SK-N-SH (cell line): ENCODE results near the gene SERPIND1. TPM values are rescaled to one million over a fixed set of nuclear protein-coding genes. Genes with fewer than 3 reads are reported as not detected.

Experiments
- CTCF ChIA-PET: fragments of 300-600, 350-600 bp; formaldehyde crosslinking; extraction: SDS; loops from one replicate; lab custom pipeline; 2021; lab: Yijun Ruan, JAX
- POLR2A ChIA-PET: fragments of 350-600 bp; sonication (Branson Sonifier 250); formaldehyde crosslinking; extraction: SDS; loops from one replicate; lab custom pipeline; 2020; ENCODE audit warnings: antibody characterized with exemption, inconsistent platforms; lab: Yijun Ruan, JAX
- DNase-seq: peaks from one replicate; pipeline ENCODE4 v3.0.0; 2012
- H2AFZ ChIP-seq: fragments of 200-600 bp; sonication (generic); 2 replicates; pipeline ENCODE4 v1.8.1; 2016; ENCODE audit warnings: antibody characterized with exemption, mild to moderate bottlenecking, low read depth
- H3F3A ChIP-seq: fragments of 200-600 bp; sonication (generic); replicated peaks from 2 replicates; pipeline ENCODE3; 2016; ENCODE audit warnings: antibody characterized with exemption, mild to moderate bottlenecking; ENCODE audit not compliant: insufficient read depth
- H3K27ac ChIP-seq, 2 experiments: fragments of 200-500 bp in 1 of 2; fragments of 200-600 bp in 1 of 2; sonication (Bioruptor generic) in 1 of 2; sonication (generic), shearing (Covaris generic) in 1 of 2; 2 replicates each; pipeline versions ENCODE4 v1.5.1 to v1.6.1; 2014 to 2016; ENCODE audit warnings: low read depth in 2 of 2, inconsistent platforms in 1 of 2, low read length in 1 of 2, mild to moderate bottlenecking in 1 of 2, mixed read lengths in 1 of 2
- H3K27me3 ChIP-seq: fragments of 200-600 bp; sonication (generic), shearing (Covaris generic); 2 replicates; pipeline ENCODE4 v1.6.1; 2016; ENCODE audit warnings: mixed run types; ENCODE audit not compliant: insufficient read depth
- H3K36me3 ChIP-seq, 2 experiments: fragments of 200-500 bp in 1 of 2; fragments of 200-600 bp in 1 of 2; sonication (Bioruptor generic) in 1 of 2; sonication (generic) in 1 of 2; replicated peaks in 1 of 2; 2 replicates each; pipeline versions ENCODE3 to v1.5.1; 2014 to 2016; ENCODE audit warnings: low read length in 1 of 2, mild to moderate bottlenecking in 1 of 2; ENCODE audit not compliant: insufficient read depth in 2 of 2, control insufficient read depth in 1 of 2
- H3K4me1 ChIP-seq, 2 experiments: fragments of 200-500 bp in 1 of 2; fragments of 200-600 bp in 1 of 2; sonication (Bioruptor generic) in 1 of 2; sonication (generic), shearing (Covaris generic) in 1 of 2; 2 replicates each; pipeline versions ENCODE4 v1.5.1 to v1.6.1; 2014 to 2016; ENCODE audit warnings: low read depth in 1 of 2, low read length in 1 of 2, mixed run types in 1 of 2; ENCODE audit not compliant: insufficient read depth in 2 of 2, control insufficient read depth in 1 of 2
- H3K4me2 ChIP-seq: fragments of 200-600 bp; sonication (generic), shearing (Covaris generic); 2 replicates; pipeline ENCODE4 v1.6.1; 2017; ENCODE audit warnings: mixed run types
- H3K4me3 ChIP-seq, 2 experiments: fragments of 200-500 bp in 1 of 2; fragments of 200-600 bp in 1 of 2; sonication (Bioruptor generic) in 1 of 2; sonication (generic), shearing (Covaris generic) in 1 of 2; 2 replicates each; pipeline versions ENCODE4 v1.5.1 to v1.8.1; 2014 to 2016; ENCODE audit warnings: low read depth in 2 of 2, inconsistent platforms in 1 of 2, low read length in 1 of 2, mild to moderate bottlenecking in 1 of 2, mixed read lengths in 1 of 2, moderate library complexity in 1 of 2
- H3K79me2 ChIP-seq: fragments of 200-600 bp; sonication (generic); 2 replicates; pipeline ENCODE4 v1.8.1; 2017; ENCODE audit warnings: mild to moderate bottlenecking; ENCODE audit not compliant: insufficient read depth
- H3K9ac ChIP-seq: fragments of 200-600 bp; sonication (generic); 2 replicates; pipeline ENCODE4 v1.6.1; 2017; ENCODE audit warnings: mixed run types
- H3K9me2 ChIP-seq: fragments of 200-600 bp; sonication (generic); 2 replicates; pipeline ENCODE4 v1.6.1; 2017; ENCODE audit warnings: mixed run types
- H3K9me3 ChIP-seq: fragments of 200-600 bp; sonication (generic); 2 replicates; pipeline ENCODE4 v1.6.1; 2017; ENCODE audit warnings: mixed run types, mild to moderate bottlenecking, moderate library complexity
- H4K20me1 ChIP-seq: fragments of 200-600 bp; sonication (generic); 2 replicates; pipeline ENCODE4 v1.6.1; 2017; ENCODE audit warnings: mild to moderate bottlenecking, mixed run types; ENCODE audit not compliant: insufficient read depth
- ELF1 ChIP-seq: IDR thresholded peaks from 2 replicates; pipeline ENCODE4 v1.4.0; 2012
- EP300 ChIP-seq, 2 experiments: IDR thresholded peaks; 2 replicates each; pipeline versions ENCODE4 v1.4.0 to v1.6.1; 2012; ENCODE audit warnings: borderline replicate concordance in 1 of 2, low read depth in 1 of 2, low read length in 1 of 2
- EZH2phosphoT487 ChIP-seq: fragments of 200-600 bp; sonication (generic); IDR thresholded peaks from 2 replicates; pipeline ENCODE4 v1.6.1; 2017; ENCODE audit warnings: low read depth, mixed run types, mild to moderate bottlenecking, antibody characterized with exemption, moderate library complexity, borderline replicate concordance
- FOSL2 ChIP-seq: IDR thresholded peaks from 2 replicates; pipeline ENCODE4 v1.4.0; 2012; ENCODE audit warnings: low read depth, mild to moderate bottlenecking, moderate library complexity, borderline replicate concordance
- FOXJ3 ChIP-seq: sonication (generic); formaldehyde crosslinking; IDR thresholded peaks from 2 replicates; pipeline ENCODE4 v1.5.1; 2020; ENCODE audit warnings: mild to moderate bottlenecking, missing genetic modification reagents
- GABPA ChIP-seq: IDR thresholded peaks from 2 replicates; pipeline ENCODE4 v1.4.0; 2012; ENCODE audit warnings: low read depth, mild to moderate bottlenecking
- MEF2A ChIP-seq: IDR thresholded peaks from 2 replicates; pipeline ENCODE4 v1.4.0; 2012; ENCODE audit warnings: low read depth, borderline replicate concordance
- MXI1 ChIP-seq: IDR thresholded peaks from 2 replicates; pipeline ENCODE4 v1.6.1; 2012; ENCODE audit warnings: mild to moderate bottlenecking, low read depth, low read length, improper control_type of control experiment
- NRF1 ChIP-seq: IDR thresholded peaks from 2 replicates; pipeline ENCODE4 v1.6.1; 2012; ENCODE audit warnings: low read depth, mild to moderate bottlenecking, low read length
- POLR2AphosphoS5 ChIP-seq: IDR thresholded peaks from 2 replicates; pipeline ENCODE4 v1.6.1; 2012; ENCODE audit warnings: low read depth, low read length
- RCOR1 ChIP-seq: fragments of 150-350 bp; IDR thresholded peaks from 2 replicates; pipeline ENCODE4 v1.6.1; 2017; ENCODE audit warnings: antibody characterized with exemption, low read length
- RXRA ChIP-seq: IDR thresholded peaks from 2 replicates; pipeline ENCODE4 v1.4.0; 2012; ENCODE audit warnings: low read depth, mild to moderate bottlenecking, borderline replicate concordance
- SMC3 ChIP-seq: IDR thresholded peaks from 2 replicates; pipeline ENCODE4 v1.6.1; 2012; ENCODE audit warnings: low read depth, low read length, improper control_type of control experiment
- TEAD4 ChIP-seq: IDR thresholded peaks from 2 replicates; pipeline ENCODE4 v1.4.0; 2012; ENCODE audit warnings: mild to moderate bottlenecking, borderline replicate concordance; ENCODE audit not compliant: insufficient read depth
- WGBS: methylation state at CpG from one replicate; pipeline ENCODE4 v1.1.6; 2017; ENCODE audit warnings: low lambda C conversion rate; 5-methylcytosine and 5-hydroxymethylcytosine counted together
- polyA plus RNA-seq, 3 experiments: library from polyadenylated mRNA; depleted of rRNA; stranded (reverse); fragments of >200 nt; gene quantifications; 2 replicates each; pipeline ENCODE4 v1.2.3, GENCODE V29; 2012
- TF ChIP-seq, protein P1 (sequence below): IDR thresholded peaks from 2 replicates; pipeline ENCODE4; 2012

The SERPIND1 gene
- polyA plus RNA-seq, 1 of the 3 experiments (the other 2 are of a cell fraction), result not detected

DNA sequence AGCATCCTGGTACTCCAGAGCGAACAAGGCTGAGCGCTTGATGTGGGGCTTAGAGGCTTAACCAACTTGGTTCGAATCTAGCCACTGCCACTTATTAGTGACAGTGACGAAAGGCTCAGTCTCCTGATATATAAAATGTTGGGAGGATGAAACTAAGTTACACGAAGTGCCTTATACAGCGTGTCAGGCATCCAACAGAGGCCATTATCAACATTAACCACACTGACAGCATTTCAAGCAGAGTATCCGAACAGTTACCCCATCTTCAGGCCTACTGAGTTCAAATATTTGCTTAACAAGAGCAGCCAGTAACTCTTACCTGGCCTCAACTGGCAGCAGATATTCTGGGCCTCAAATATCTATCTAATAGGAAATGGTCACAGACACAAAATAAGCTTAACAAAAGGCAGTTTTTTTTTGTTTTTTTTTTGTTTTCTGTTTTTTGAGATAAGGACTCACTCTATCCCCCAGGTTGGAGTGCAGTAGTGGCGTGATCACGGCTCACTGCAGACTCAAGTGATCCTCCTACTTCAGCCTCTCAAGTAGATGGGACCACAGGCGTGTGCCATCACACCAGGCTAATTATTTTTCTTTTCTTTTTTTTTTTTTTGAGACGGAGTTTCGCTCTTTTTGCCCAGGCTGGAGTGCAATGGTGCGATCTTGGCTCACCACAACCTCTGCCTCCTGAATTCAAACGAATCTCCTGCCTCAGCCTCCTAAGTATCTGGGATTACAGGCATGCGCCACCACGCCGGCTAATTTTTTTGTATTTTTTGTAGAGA, 2.9 kb downstream of the SERPIND1 start:
- POLR2A ChIA-PET, result no interaction called here
- no peak overlapping the region for H3K9ac ChIP-seq

GRCh38 chr22:20777420-20778177, 3.7 kb downstream of the SERPIND1 start:
- no peak overlapping the region for H3K9ac ChIP-seq

More for the DNA sequence above, 2.9 kb downstream of the SERPIND1 start:
- H3K36me3 ChIP-seq, result no peaks in the 10 kb centered on the region
- no peaks in the 10 kb centered on the region for H4K20me1 ChIP-seq
- H3K27ac ChIP-seq, result no peak overlapping the region
- no peak overlapping the region for H3K4me3 ChIP-seq
- H2AFZ ChIP-seq, result no peak overlapping the region
- H3K9me2 ChIP-seq, result no peaks in the 10 kb centered on the region
- H3K4me2 ChIP-seq, result no peak overlapping the region
- TF ChIP-seq, protein P1, sequence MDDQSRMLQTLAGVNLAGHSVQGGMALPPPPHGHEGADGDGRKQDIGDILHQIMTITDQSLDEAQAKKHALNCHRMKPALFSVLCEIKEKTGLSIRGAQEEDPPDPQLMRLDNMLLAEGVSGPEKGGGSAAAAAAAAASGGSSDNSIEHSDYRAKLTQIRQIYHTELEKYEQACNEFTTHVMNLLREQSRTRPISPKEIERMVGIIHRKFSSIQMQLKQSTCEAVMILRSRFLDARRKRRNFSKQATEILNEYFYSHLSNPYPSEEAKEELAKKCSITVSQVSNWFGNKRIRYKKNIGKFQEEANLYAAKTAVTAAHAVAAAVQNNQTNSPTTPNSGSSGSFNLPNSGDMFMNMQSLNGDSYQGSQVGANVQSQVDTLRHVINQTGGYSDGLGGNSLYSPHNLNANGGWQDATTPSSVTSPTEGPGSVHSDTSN, result no peak
- TF ChIP-seq SMC3 (no peak), FOSL2 (no peak), MEF2A (no peak), RXRA (no peak), ELF1 (no peak), NRF1 (no peak), RCOR1 (no peak), POLR2AphosphoS5 (no peak), TEAD4 (no peak), FOXJ3 (CRISPR knock-in tag) (no peak)
- TF ChIP-seq, all 33 proteins: peak for 0
- Histone ChIP-seq H3K9me3 (no peaks in the 10 kb centered on the region), H3K27me3 (no peaks in the 10 kb centered on the region), H3K79me2 (no peaks in the 10 kb centered on the region), H3F3A (no peaks in the 10 kb centered on the region), H3K4me1 (no peaks in the 10 kb centered on the region)
- 91% methylated on average over 17 of the region's 17 CpGs for WGBS
- DNase-seq, result no peak
- CTCF ChIA-PET, result no interaction called here

More at GRCh38 chr22:20777420-20778177, 3.7 kb downstream of the SERPIND1 start:
- CTCF ChIA-PET, result interaction anchor here (1.3 to 1.6 kb wide), 2 partner anchors 19 to 26 kb away, joined by 3 read pairs; no protein-coding TSS in a partner anchor
- no peak overlapping the region for H3K4me3 ChIP-seq
- no peak overlapping the region for H3K4me2 ChIP-seq
- POLR2A ChIA-PET, result no interaction called here
- peaks cover 0 to 4% of the 10 kb centered on the region in 2 experiments for H3K36me3 ChIP-seq
- no peaks in the 10 kb centered on the region for H4K20me1 ChIP-seq
- H2AFZ ChIP-seq, result no peak overlapping the region
- no peaks in the 10 kb centered on the region for H3K9me2 ChIP-seq
- no peaks in the 10 kb centered on the region for H3F3A ChIP-seq
- TF ChIP-seq MXI1 (no peak), GABPA (no peak), EP300 (IDR thresholded peaks at IDR 0.05; ENCODE audit: borderline replicate concordance in 1 of 2, low read depth in 1 of 2, low read length in 1 of 2) (no peak), MEF2A (no peak), EZH2phosphoT487 (no peak)
- no peak for DNase-seq
- no peaks in the 10 kb centered on the region for H3K27me3 ChIP-seq
- H3K9me3 ChIP-seq, result no peaks in the 10 kb centered on the region
- H3K79me2 ChIP-seq, result no peaks in the 10 kb centered on the region
- H3K4me1 ChIP-seq, result no peaks in the 10 kb centered on the region
- 88% methylated on average over 10 of the region's 10 CpGs for WGBS
- no peak overlapping the region for H3K27ac ChIP-seq
